Measurements from ENCODE around the gene CALM1.

The CALM1 gene

DNA sequence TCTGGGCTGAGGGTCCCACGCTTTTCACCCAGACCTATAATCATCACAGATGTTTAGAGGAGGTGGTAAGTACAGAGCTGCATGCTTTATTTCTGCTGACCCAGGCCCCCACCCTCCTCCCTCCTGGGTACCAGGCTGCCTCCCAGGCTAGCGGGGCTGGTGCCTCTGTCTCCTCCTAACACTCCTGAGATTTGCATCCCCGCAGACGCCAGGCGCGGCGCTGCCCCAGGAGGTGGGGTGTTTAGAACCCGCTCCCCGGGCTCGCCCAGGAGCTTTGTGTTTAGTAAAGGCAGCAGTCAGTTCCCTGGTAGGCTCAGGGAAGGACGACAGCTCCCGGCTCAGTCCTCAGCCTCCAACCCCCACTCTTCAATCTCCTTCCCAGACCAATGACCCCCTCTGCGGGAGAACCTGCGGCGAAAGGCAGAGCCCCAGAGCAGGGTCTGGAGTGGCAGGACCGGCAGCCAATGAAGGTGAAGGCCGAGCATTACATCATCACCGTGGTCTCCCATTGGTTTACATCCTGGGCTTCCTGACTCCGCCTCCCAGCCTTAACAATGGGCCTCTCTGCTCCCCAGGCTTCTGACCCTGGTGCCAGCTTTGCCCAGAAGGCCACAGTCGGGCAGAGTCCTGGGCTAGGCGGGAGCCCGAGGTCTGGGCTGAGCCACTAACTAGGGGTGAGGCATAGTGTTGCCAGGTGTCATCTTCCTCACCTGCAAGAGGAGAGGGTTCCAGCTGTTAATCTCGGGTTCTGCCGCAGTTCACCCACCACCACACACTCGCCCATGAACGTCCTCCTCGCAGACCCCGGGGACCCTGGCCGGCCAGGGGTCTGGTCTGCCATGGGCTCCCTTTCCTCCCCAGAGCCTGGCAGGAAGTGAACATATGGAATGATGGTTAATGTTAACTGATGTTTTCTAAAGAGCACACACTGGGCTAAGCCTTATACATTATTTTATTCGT, 57.5 kb downstream of the CALM1 start:
- no peak overlapping the region for H3K4me3 ChIP-seq (ENCODE audit: low read length)
- peak; percentile 18 for DNase-seq (ENCODE audit: low read depth, low spot score)

DNA sequence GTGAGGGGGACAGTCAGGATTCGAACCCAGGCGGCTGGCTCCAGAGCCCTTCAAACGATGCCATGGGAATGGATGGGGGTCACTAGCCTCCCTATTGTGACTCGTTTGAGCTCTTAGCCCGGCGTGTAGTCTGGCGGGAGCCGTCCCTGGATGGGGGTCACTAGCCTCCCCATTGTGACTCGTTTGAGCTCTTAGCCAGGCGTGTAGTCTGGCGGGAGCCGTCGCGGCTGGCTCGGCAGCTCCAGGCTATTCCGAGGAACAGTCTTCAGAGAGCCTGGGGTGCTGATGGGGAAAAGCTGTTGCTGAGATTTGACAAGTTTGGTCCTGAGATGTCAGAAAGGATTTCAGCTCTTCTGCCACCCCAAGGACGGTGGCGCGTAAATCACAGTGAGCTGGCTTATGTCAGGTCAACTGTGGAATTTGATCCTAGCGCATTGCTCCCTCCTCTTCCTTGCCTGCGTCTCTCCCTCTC, 58.3 kb downstream of the CALM1 start:
- H3K4me3 ChIP-seq (ENCODE audit: low read length) = no peak overlapping the region
- DNase-seq (ENCODE audit: low read depth, low spot score) = no peak

DNA sequence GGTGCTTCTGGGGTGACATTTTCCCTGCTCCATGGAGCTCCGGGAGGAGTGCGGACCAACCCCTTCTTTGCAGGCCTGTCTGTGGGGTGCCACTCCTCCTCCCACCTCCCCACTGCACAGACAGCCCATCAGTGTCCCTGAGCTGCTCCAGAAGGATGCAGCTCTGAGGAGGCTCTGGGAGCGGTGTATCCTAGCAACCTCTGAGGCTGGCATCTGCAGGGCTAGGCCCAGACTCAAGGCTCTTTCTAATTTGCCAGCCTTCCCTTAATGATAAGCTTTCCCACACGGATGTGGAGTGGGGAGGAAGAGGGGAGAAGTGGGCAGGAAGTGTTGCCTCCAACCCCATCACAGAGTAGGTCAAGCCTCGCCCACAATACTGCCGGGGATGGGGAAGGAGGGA, 59.7 kb downstream of the CALM1 start:
- no peak overlapping the region for H3K4me3 ChIP-seq (ENCODE audit: low read length)
- no peak for DNase-seq (ENCODE audit: low read depth, low spot score)

DNA sequence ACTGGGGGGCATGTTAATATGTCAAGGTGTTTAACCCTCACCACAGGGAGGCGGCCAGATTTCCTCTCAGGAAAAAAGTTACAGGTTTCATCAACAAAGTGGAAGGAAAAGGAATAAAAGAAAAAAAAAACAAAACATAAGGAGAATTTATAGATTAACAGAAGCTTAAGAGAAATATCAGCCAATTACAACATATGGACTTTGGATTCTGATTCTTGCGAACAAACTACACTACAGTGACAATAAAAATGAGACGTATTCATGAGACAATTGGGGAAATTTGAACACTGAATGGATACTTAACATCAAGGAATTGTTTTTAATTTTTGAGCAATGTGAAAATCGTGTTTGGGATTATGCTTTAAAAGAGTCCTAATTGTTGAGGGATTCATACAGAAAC, 60.4 kb downstream of the CALM1 start:
- DNase-seq (ENCODE audit: low read depth, low spot score) = no peak
- H3K4me3 ChIP-seq (ENCODE audit: low read length) = no peak overlapping the region

All from Jurkat, Clone E6-1 (cell line).